Right renal cortex interstitium (tissue), 3 donors: Measurements from ENCODE around the gene MIEF2. TPM values are rescaled to one million over a fixed set of nuclear protein-coding genes. Genes with fewer than 3 reads are reported as not detected.

Experiments
- DNase-seq, 3 donors: peaks; one replicate each; pipeline ENCODE4 v3.0.0-alpha.2; 2013; ENCODE audit warnings: low read depth in 3 of 3, low spot score in 2 of 3
- polyA plus RNA-seq, 3 donors: library from polyadenylated mRNA; unstranded; fragments of 120-200 nt; gene quantifications; one replicate each; pipeline ENCODE4 v1.2.1, GENCODE V29; 2013; ENCODE audit not compliant: insufficient read length in 3 of 3

Gene MIEF2
- polyA plus RNA-seq, 3 donors: 13.3 to 15.1 (median 13.8) TPM

DNA sequence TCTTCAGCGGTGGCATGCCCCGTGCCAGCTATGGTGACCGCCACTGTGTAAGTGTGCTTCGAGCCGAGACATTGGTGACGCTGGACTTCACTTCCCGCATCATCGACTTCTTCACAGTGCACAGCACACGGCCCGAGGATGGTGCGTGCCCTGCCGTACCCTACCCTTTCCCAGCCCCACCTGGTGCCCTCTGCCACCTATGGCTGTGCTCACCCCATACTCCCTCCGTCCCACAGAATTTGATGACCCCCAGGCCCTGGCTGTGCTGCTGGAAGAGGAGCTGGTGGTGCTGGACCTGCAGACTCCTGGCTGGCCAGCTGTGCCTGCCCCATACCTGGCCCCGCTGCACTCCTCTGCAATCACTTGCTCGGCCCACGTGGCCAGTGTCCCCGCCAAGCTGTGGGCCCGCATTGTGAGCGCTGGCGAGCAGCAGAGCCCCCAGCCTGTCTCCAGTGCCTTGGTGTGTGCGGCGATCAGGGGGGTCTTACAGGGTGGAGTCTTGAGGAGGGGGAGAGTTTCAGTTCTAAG, 25.5 kb upstream of the MIEF2 start:
- DNase-seq: no peak

DNA sequence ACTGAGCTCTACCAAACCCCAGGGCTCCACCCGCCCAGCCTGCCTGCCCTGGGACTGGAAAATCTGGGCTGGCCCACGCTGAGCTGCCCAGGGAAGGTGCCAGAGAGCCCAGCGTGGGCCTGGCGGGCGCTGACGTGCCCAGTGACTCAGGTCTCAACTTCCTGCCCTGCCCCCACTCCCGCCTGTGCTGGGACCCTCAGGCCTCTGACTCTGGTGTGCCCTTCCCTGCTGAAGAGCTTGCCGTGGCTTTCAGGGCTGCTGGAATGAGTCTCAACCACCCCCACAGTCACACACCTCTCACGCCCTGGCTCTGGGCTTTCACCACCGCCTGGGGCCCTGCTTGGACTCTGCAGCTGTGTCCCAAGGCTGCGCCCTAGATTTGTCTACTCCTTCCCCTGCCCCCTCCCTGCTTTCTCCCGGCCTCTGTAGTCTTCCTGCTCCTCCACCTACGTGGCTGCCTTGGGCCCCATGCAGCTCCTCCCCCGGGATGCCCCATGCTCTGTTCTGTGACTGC, 24.7 kb upstream of the MIEF2 start:
- no peak for DNase-seq

DNA sequence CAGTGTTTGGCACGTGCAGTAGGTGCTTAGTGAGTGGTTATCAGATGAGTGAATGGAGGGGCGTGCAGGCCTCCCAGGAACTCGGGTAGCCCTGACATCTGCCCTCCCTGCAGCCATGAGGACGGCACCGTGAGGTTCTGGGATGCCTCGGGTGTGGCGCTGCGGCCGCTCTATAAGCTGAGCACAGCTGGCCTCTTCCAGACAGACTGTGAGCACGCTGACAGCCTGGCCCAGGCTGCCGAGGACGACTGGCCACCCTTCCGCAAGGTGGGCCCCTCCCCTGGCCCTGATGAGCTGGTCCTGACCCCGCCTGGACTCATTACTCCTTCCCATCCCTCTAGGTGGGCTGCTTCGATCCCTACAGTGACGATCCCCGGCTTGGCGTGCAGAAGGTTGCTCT, 24.0 kb upstream of the MIEF2 start:
- DNase-seq: no peak

DNA sequence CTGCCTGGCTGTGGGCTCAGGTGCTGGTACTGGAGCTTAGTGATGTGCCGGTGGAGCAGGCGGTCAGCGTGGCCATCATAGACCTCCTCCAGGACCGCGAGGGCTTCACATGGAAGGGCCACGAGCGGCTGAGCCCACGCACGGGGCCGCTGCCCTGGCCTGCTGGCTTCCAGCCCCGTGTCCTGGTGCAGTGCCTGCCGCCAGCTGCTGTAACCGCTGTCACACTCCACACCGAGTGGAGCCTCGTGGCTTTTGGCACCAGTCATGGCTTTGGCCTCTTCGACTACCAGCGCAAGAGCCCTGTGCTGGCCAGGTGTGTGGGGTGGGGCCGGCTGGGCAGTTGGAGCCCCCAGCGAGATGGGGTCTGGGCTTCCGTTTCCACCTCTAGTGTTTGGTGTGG, 23.0 kb upstream of the MIEF2 start:
- DNase-seq: no peak

DNA sequence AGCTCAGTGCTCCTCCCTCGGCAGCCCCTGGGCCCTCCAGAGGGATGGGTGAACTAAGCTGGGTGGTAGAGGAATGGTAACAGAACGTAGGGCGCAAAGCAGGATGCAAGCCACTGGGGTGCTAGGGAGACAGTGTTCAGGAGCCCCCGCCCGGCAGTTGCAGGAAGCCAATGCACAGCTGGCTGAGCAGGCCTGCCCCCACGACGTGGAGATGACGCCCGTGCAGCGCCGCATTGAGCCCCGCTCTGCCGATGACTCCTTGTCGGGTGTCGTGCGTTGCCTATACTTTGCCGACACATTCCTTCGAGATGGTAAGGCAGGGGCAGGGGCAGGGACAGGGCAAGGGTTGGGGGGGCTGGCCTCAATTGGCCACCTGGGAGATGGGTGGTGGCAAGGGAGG, 22.2 kb upstream of the MIEF2 start:
- DNase-seq: no peak

DNA sequence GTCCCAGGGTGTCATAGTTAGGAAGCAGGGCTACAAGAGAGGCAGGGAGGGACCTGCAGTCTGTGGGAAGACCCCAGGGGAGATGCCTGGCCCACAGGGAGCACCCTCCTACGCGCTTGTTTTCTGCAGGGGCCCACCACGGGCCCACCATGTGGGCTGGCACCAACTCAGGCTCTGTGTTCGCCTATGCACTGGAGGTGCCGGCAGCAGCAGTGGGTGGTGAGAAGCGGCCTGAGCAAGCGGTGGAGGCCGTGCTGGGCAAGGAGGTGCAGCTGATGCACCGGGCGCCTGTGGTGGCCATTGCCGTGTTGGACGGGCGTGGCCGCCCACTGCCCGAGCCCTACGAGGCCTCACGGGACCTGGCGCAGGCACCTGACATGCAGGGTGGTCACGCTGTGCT, 20.0 kb upstream of the MIEF2 start:
- DNase-seq: no peak

DNA sequence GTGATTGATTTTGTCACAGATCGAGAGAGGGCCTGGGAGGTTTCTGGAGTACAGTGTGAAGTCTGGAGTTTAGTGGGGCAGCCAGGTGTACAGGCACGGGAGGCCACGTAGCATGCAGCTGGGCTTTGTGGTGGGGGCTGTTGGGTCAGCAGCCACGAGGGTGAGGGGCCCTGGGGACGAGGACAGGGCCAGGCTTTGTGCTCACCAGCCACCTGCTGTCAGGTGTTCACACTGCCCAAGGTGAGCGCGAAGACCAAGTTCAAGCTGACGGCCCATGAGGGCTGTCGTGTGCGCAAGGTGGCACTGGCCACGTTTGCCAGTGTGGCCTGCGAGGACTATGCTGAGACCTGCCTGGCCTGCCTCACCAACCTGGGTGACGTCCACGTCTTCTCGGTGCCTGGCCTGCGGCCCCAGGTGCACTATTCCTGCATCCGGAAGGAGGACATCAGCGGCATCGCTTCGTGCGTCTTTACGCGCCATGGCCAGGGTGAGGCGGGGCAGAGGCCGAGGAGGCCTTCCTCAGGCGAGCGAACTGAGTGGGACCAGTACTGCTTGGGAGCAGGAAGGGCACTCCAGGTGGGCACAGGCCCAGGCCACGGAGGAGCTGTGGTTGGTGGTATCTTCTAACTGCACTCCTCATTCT, 19.1 kb upstream of the MIEF2 start:
- DNase-seq: no peak

DNA sequence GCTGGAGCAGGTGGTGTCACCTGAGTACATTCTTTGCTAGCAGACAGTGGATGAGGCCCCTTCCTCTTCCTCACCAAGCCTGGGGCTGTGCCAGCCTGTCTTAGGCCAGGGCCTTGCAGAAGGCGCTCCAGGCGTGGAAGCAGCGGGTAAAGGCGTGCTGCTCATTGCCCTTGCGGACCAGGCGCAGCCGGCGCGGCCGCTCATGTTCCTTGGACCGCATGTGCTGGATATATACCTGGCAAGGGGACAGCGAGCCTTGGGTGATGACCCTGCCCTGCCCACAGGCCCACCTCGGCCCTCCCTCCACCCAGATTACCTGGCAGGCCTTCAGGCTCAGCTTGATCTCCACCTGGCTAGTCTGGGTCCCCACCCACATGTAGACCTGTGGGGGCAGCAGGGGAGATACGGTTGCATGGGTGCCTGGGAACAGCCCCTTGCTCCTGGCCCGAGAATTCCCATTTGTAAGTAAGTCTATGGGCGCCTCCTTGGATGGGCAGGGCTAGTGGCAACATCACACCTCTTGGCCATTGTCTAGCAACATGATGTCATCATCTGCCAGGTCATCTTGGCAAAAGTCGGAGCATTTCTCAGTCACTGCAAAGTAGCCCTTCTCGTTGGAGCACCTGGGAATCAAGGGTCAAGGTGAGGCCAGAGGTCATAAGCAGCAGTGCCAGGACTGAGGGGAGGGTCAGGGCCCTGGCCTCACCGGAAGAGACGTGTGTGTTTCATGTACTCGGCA, 15.3 kb upstream of the MIEF2 start:
- DNase-seq: no peak

DNA sequence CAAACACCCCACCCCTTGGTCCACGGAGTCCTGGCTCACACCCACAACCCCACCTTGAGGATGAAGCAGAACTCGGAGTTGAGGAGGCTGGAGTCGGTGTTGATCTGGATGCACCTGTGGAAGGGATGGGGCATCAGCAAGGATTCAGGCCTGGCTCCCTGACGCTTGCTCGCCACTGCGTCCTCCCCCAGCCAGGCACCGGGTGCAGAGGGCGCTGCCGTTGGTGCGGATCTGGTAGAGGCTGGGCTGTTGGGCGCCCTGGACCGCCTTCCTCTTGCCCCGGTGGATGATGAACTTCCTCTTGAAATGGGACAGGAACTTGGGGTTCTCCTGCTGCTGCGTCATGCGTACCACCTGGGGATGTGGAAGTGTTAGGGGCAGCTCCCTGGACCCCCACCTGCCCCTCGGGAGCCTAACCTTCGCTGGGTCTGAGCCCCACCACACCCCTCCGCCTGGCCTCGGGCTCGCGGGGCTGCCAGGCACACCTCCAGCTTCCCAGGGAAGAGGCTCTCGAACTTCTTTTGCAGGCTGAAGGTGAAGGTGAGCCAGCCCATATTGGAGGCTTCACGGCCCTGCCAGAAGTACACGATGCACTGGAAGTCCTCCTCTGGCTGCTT, 14.2 kb upstream of the MIEF2 start:
- DNase-seq: no peak

DNA sequence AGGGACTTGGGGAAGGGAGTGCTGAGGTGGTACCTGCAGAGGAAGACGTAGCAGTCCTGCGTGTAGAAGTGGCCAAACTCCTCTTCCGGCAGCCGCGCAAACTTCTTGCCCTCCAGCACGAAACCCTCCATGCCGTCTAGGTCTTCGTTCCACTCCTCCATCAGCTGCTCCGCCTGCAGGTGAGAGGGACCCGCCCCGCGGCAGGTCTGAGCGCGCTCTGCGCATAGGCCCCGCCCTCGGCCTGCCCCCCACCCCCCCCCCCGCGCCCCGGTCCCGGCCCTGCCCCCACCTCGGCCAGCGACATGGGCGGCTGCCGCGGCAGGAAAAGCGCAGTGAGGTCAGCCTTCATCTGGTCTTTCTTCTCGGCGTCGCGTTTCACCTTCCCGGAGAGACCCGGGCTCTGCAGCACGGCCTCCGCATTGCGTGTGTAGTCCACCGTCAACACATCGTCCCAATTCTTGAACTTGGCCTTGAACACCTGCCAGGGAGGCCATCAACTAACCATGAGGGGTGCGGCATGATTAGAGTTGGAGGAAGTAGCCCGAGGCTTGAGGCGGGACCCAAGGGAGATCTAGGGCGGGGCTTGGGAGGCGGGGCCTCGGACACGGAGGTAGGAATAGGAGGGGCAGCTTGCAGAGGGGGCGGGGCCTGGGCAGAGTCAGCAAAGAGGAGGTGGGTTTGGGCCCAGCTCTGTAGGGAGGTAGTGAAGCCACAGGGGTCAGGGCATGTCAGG, 13.4 kb upstream of the MIEF2 start:
- DNase-seq: no peak

DNA sequence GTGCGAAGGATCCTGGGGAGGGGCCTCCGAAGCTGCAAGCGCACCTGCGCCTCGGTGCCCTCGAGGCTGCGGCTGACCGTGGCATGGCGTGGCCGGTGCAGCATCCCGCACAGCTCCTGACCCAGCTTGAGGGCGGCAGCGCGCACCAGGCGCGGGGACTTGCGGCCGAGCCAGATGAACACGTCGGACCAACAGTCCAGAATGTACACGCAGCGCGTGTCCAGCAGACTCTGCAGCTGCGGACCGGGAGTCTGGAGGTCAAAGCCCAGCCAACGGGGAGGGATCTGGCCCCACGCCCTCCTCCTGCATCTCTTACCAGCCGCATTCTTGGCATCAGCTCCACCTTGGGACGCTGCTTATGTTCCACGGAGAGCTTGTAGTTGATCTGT, 12.9 kb upstream of the MIEF2 start:
- no peak for DNase-seq

DNA sequence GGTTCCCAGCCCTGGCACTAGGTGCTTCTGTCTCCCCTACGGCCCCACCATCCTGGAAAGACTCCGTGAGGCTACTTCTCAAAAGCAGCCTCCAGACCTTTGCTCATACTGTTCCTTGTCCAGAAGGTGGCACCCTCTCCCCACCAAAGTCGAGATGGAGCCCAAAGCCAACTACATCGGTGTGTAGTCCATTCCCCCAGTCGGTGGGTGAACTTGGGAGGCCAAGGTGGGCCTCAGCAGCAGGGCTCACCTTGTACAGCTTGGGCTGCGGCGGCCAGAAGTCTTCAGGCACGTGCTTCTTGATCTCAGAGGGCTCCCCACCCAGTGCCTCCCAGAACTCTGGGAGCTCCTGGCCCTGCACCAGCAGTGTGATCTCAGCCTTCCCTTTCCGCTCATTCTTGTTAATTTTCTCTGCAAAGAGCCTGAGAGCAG, 12.1 kb upstream of the MIEF2 start:
- no peak for DNase-seq

DNA sequence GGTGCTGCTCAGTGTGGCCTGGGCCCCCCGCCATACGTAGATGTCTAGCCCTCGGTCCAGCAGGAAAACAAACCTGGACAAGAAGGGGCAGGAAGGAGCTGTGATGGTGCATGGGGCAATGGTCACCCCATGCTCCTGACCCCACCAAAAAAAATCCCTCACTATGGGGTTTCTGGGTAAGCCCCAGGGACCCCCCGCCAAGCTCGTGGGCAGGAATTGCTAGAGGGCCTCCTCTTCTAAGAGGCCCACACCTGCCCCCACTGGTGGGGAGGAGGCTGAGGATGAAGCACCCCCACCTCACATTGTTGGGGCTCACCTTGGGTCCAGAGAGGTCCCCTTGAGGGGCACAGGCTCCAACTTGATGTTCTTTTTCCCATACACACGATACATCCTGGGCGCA, 11.7 kb upstream of the MIEF2 start:
- no peak for DNase-seq

DNA sequence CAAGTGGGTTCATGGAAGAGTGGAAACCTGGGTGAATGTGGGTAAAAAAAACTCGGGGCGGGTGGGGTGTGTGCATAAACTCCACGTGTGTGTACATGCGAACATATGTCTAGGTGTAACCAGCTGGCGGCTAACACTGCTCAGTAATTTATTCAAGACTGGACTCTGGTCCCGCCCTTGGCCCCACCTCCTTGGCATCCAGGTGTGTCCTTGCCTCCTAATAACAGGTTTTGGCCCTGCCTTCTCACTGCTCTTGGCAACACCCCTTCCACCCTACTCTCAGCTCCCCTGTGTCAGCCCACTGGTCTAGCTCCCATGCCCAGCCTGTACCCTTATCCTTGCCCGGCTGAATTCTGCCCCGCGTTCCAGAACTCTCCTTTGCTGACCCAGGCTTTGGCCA, 10.2 kb upstream of the MIEF2 start:
- no peak for DNase-seq

DNA sequence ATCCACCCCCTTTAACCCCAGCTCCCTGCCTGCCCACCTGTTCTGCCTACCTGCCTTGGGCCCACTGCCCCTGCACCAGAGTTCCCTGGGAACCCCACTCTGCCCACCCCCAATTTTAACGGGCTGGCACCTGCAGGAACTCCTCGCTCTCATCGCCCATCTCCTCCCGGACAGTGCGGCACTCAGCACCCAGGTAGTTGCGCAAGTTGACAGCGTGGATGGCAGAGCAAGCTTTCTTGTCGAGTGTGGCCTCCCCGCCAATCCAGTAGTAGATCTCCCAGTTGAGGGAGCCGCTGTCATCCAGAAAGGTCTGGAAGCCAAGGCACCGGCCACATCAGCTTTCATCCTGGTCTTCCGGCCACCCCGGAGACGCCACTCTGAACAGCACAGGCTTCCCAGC, 9.8 kb upstream of the MIEF2 start:
- no peak for DNase-seq

DNA sequence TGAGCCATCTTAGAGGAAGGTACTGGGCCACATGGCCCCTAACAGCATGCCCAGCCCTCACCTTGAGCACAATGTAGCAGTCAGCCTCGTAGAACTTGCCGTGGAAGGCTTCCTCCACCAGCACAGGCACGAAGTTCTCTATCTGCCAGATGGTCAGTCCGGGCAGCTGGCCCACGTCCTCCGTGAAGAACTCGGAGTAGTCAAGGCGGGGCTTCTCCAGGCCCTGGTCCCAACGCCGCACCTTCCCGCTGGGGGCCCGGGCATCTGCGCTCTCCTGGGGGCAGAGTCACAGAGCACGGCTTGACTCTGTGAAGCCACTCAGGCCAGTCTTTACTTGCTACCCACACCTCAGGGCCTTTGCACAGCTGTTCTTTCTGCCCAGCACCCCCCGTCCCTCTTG, 9.3 kb upstream of the MIEF2 start:
- DNase-seq: no peak

DNA sequence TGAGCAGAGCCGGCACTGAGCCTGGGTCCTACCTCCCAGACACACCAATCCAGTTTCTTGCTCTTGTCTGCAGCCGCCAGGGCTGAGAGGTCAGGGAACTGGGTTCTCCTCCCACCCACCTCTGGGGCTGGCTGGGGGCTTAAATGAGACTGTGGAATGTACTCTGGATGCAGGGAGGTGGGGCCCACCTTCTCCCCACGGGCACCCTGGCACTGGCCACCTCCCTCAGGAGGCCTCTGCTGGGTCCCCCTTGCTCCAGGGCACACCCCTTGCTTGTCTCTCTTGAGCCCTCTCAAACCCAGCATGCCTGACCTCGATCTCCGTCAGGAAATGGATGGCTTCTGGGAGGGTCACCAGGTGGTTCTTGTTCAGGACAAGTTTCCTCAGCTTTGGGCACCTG, 8.3 kb upstream of the MIEF2 start:
- no peak for DNase-seq

DNA sequence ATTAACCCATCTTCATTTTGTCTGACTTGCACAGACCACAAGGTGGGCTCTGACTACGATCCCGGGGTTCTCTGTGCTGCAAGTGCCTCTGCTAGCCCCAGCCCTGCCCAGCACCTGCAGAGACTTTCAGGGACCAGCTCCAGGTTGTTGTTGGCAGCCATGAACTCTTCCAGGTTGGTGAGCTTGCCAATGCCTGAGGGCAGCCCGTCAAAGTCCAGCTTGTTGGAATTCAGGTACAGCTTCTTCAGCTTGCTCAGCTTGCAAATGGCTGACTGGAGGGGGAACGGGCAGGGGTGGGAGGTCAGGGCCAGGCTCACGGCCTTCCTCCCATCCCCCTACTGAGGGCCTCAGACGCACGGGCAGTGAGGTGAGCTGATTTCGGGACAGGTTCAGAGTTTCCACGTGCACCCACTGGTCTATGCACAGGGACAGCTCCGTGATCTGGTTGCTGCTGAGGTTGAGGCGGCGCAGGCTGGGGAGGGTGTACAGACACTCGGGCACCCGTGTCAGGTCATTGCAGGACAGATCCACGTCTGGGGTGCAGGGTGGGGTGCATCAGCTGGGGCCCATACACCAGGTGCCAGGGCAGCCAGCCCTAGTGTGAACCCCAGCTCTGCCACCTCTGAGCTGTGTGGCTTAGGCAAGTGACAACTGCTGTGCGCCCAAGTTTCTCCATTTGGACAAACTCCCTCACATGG, 7.1 kb upstream of the MIEF2 start:
- DNase-seq: no peak

DNA sequence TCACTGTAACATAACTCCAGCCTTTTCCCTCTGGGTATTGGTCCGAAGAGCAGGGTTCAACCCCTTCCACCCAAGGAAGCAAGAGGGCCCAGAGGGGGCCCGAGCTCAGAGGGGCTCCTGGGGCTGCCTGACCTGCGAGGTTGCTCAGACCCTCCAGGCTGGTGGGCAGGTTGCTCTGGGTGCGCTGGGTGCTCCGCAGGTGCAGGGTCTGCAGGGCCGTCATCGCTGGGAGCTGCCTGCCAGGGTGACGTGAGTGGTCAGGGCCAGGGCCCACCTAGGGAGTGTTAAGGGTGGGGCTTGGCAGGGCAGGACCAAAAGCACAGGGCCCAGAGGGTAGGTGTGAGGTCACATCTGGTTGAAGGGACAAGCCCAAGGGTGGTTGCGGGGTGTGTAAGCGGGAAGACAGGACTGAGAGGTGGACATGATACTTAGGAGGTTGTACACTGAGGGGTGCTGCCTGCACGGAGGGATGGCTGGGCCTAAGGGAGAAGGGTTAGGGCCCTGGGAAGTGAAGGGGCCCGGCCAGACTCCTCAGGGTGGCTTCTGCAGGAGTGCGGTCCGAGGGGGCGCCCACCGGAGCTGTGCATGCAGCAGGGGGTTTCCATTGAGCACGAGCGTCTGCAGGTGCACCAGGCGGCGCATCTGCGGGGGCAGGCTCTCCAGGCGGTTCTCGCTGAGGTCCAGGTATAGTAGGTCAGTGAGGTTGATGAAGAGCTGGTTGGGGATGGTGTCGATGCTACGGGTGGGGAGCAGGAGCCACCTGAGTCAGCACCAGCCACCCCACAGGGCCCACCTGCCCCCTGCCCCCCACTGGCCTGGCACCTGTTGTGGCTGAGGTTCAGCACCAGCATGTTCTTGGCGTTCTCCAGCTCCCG, 6.3 kb upstream of the MIEF2 start:
- no peak for DNase-seq
